Right lobe of liver (tissue), 4 donors: ENCODE measurements around the gene LYRM1.

ENCODE experiments used
- POLR2A ChIP-seq: fragments of 450-650 bp; IDR thresholded peaks from one replicate; pipeline ENCODE4 v1.6.1; 2017; ENCODE audit warnings: antibody characterized with exemption, mild to moderate bottlenecking
- TF ChIP-seq, protein P1 (sequence below), 4 donors: fragments of 200-600 bp in 3 of 4; fragments of 450-650 bp in 1 of 4; IDR thresholded peaks; one replicate each; pipeline versions ENCODE4 v1.5.1 to v1.8.0; 2016 to 2022; ENCODE audit warnings: antibody characterized with exemption in 4 of 4, mild to moderate bottlenecking in 2 of 4
- donor health status: DM: no; HTN: no; CAD: no.
- donor health status: DM: no; HTN: no; CAD: no.
- donor health status: DM: no; HTN: yes; CAD: no.

- TF ChIP-seq POLR2A, result no peak
- TF ChIP-seq, protein P1, sequence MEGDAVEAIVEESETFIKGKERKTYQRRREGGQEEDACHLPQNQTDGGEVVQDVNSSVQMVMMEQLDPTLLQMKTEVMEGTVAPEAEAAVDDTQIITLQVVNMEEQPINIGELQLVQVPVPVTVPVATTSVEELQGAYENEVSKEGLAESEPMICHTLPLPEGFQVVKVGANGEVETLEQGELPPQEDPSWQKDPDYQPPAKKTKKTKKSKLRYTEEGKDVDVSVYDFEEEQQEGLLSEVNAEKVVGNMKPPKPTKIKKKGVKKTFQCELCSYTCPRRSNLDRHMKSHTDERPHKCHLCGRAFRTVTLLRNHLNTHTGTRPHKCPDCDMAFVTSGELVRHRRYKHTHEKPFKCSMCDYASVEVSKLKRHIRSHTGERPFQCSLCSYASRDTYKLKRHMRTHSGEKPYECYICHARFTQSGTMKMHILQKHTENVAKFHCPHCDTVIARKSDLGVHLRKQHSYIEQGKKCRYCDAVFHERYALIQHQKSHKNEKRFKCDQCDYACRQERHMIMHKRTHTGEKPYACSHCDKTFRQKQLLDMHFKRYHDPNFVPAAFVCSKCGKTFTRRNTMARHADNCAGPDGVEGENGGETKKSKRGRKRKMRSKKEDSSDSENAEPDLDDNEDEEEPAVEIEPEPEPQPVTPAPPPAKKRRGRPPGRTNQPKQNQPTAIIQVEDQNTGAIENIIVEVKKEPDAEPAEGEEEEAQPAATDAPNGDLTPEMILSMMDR (IDR thresholded peaks at IDR 0.05), result no peak
Measured at GRCh38 chr16:20874088-20874581, 26.4 kb upstream of the LYRM1 start.
